DMS153 treated with DMSO at 0.1 percent for 48 hours (cell line): ENCODE measurements around the gene ERO1B.
A peak's percentile ranks its signal among the peaks of the same experiment; 100 is the strongest.
"Not testable (repeated sequence)": the region's sequence is repeated elsewhere in the genome, so short reads cannot be mapped to it uniquely, and the experiment has no call there.

ENCODE experiments used
- DNase-seq: peaks from one replicate; lab custom pipeline; 2025; ENCODE audit not compliant: unreplicated experiment; lab: John Stamatoyannopoulos, UW

The ERO1B gene

GRCh38 chr1:236281654-236282424, at the start of gene ERO1B:
TSS of gene ERO1B (minus strand) at chr1:236281958. CDS start at chr1:236281783, 175 bp downstream.
- peak; percentile 46 for DNase-seq

- DNase-seq: not testable (repeated sequence)
Observed at GRCh38 chr1:236331412-236331811, 49.7 kb upstream of the ERO1B start.

- no peak for DNase-seq
Observed at GRCh38 chr1:236326432-236326831, 44.7 kb upstream of the ERO1B start.

- DNase-seq: no peak
Observed at GRCh38 chr1:236325567-236325966, 43.8 kb upstream of the ERO1B start.

GRCh38 chr1:236323819-236324411, 42.2 kb upstream of the ERO1B start:
- DNase-seq: no peak

GRCh38 chr1:236322566-236323409, 41.0 kb upstream of the ERO1B start:
- DNase-seq: no peak

GRCh38 chr1:236321101-236321500, 39.3 kb upstream of the ERO1B start:
- no peak for DNase-seq

GRCh38 chr1:236320671-236321070, 38.9 kb upstream of the ERO1B start:
- no peak for DNase-seq

- DNase-seq: no peak
Observed at GRCh38 chr1:236320214-236320613, 38.5 kb upstream of the ERO1B start.

- no peak for DNase-seq
Observed at GRCh38 chr1:236316437-236316836, 34.7 kb upstream of the ERO1B start.

GRCh38 chr1:236315518-236315917, 33.8 kb upstream of the ERO1B start:
- DNase-seq: no peak

- no peak for DNase-seq
Observed at GRCh38 chr1:236315092-236315491, 33.3 kb upstream of the ERO1B start.

GRCh38 chr1:236314050-236314449, 32.3 kb upstream of the ERO1B start:
- not testable (repeated sequence) for DNase-seq

- DNase-seq: no peak
Observed at GRCh38 chr1:236313427-236313826, 31.7 kb upstream of the ERO1B start.

GRCh38 chr1:236311040-236311439, 29.3 kb upstream of the ERO1B start:
- no peak for DNase-seq

- DNase-seq: no peak
Observed at GRCh38 chr1:236308827-236309226, 27.1 kb upstream of the ERO1B start.

GRCh38 chr1:236307435-236307834, 25.7 kb upstream of the ERO1B start:
- DNase-seq: no peak

- DNase-seq: no peak
Observed at GRCh38 chr1:236304682-236305081, 22.9 kb upstream of the ERO1B start.

- DNase-seq: no peak
Observed at GRCh38 chr1:236303675-236304074, 21.9 kb upstream of the ERO1B start.

- DNase-seq: no peak
Observed at GRCh38 chr1:236302941-236303340, 21.2 kb upstream of the ERO1B start.

GRCh38 chr1:236301958-236302335, 20.2 kb upstream of the ERO1B start:
- DNase-seq: no peak
